Activated T-cell treated with anti-CD3 and anti-CD28 coated beads, Interleukin-2, amount 50 U/mL, for 4 hours (primary cell): Measurements from ENCODE around the gene ERP27. TPM values are rescaled to one million over a fixed set of nuclear protein-coding genes. Genes with fewer than 3 reads are reported as not detected.

Source experiments
- ATAC-seq, 2 donors: fragments of 200-7000 bp; cut with Tn5 transposase; one replicate each; pipeline ENCODE4 v1.10.0; 2021
- DNase-seq: peaks from one replicate; pipeline ENCODE4 v3.0.0-alpha.2; 2020
- H3K27me3 Mint-ChIP-seq: one replicate; pipeline ENCODE4 v1.8.0; 2021; ENCODE audit warnings: low read depth, mixed read lengths
- H3K36me3 Mint-ChIP-seq: one replicate; pipeline ENCODE4 v1.8.0; 2022; ENCODE audit warnings: mixed read lengths; ENCODE audit not compliant: insufficient read depth
- H3K4me1 Mint-ChIP-seq: one replicate; pipeline ENCODE4 v1.8.0; 2021; ENCODE audit warnings: low read depth, mixed read lengths
- H3K4me3 Mint-ChIP-seq: one replicate; pipeline ENCODE4 v1.8.0; 2021; ENCODE audit warnings: mild to moderate bottlenecking, moderate library complexity, mixed read lengths
- H3K9me3 Mint-ChIP-seq: one replicate; pipeline ENCODE4 v1.8.0; 2021; ENCODE audit warnings: mixed read lengths
- total RNA-seq, 3 donors: library from RNA; stranded (reverse); gene quantifications; one replicate each; pipeline ENCODE4 v1.2.1, GENCODE V29; 2021

The ERP27 gene
- total RNA-seq, 3 donors from 2014 or later, result 0.24 to 0.35 (median 0.25) TPM

DNA sequence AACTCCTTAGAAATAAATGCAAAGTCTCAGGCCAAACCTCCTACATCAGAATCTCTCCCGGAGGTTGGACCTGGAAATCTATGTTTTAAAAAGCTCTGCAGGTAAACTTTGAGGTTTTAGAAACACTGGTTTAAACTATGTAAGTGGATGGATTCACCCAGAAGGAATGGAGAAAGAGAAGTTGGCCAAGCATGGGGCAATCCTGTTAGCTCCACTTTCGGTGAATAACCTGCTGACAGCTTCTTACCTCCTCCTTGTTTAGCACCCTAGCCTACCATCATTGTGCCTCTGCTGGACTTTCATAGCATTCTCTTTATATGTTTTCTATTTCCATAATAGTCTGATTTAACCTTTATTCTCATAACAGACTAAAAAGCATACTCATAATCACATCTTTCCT, 26.1 kb upstream of the ERP27 start:
- no peak for ATAC-seq
- DNase-seq, result no peak
- H3K9me3 Mint-ChIP-seq, result no peaks in the 10 kb centered on the region
- no peaks in the 10 kb centered on the region for H3K36me3 Mint-ChIP-seq
- H3K4me3 Mint-ChIP-seq, result no peak overlapping the region
- H3K27me3 Mint-ChIP-seq, result no peaks in the 10 kb centered on the region
- peaks cover 56% of the 10 kb centered on the region for H3K4me1 Mint-ChIP-seq

DNA sequence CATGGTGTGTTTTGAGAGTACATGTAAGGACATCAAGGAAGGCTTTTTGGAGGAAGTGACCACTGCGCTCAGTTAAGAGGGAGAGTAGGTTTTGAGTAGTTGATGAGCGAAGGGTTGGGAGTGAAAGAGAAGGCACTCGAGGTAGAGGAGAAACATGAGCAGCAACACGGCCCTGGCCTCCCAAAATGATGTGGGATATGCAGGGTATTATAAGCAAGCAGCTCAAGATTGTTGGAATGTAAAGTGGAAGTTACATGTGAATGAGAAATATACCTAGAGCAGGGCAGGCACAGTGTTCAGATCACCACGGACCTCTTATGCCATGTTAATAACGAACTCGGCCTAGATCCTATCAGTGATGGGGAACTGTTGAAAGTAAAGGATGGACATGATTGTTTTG, 25.2 kb upstream of the ERP27 start:
- H3K27me3 Mint-ChIP-seq, result no peaks in the 10 kb centered on the region
- peaks cover 64% of the 10 kb centered on the region for H3K4me1 Mint-ChIP-seq
- H3K9me3 Mint-ChIP-seq, result no peaks in the 10 kb centered on the region
- H3K4me3 Mint-ChIP-seq, result no peak overlapping the region
- ATAC-seq, result no peak
- H3K36me3 Mint-ChIP-seq, result no peaks in the 10 kb centered on the region
- no peak for DNase-seq

- Mint-ChIP-seq H3K9me3 (no peaks in the 10 kb centered on the region), H3K4me3 (peak overlapping the region; percentile 97), H3K4me1 (peaks cover 69% of the 10 kb centered on the region), H3K36me3 (no peaks in the 10 kb centered on the region), H3K27me3 (no peaks in the 10 kb centered on the region)
- DNase-seq (no peak), ATAC-seq (no peak)
Measured at GRCh38 chr12:14962797-14963196, 24.5 kb upstream of the ERP27 start.

DNA sequence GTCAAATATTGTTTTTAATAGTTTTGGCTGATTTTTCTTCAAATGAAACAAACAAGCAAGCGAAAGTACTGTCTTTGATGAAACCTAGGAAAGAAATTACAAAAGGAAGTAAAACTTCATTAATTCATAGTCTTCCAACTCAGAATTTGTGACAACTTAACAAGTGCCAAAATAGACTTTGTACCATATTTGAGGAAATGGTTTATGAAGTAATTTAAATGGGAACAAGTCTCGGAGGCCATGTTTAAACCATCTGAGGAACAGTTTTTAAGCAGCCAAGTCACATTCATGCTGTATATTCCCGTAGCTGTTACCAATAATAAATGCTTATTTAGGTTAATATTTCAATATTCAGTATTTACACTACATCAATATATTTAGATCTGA, 23.8 kb upstream of the ERP27 start:
- DNase-seq (no peak), ATAC-seq (no peak)
- H3K4me3 Mint-ChIP-seq, result peak overlapping the region; percentile 97
- H3K9me3 Mint-ChIP-seq, result no peaks in the 10 kb centered on the region
- H3K27me3 Mint-ChIP-seq, result no peaks in the 10 kb centered on the region
- H3K36me3 Mint-ChIP-seq, result no peaks in the 10 kb centered on the region
- peaks cover 69% of the 10 kb centered on the region for H3K4me1 Mint-ChIP-seq

- Mint-ChIP-seq H3K4me1 (peaks cover 74% of the 10 kb centered on the region), H3K4me3 (peak within 1 kb of the TSS; percentile 97), H3K36me3 (no peaks in the 10 kb centered on the region), H3K27me3 (no peaks in the 10 kb centered on the region), H3K9me3 (no peaks in the 10 kb centered on the region)
- ATAC-seq (peak; percentile 66 to 71), DNase-seq (peak; percentile 71)
Measured at GRCh38 chr12:14961466-14962152, 23.3 kb upstream of the ERP27 start, which contains the start of gene ARHGDIB. ARHGDIB (minus strand) TSS chr12:14961601; CDS start chr12:14950712, 10,889 bp downstream.

GRCh38 chr12:14960548-14961465, 22.5 kb upstream of the ERP27 start:
- H3K9me3 Mint-ChIP-seq, result no peaks in the 10 kb centered on the region
- H3K4me3 Mint-ChIP-seq, result peak overlapping the region; percentile 97
- no peaks in the 10 kb centered on the region for H3K27me3 Mint-ChIP-seq
- ATAC-seq (peak; percentile 58 to 64), DNase-seq (no peak)
- peaks cover 80% of the 10 kb centered on the region for H3K4me1 Mint-ChIP-seq
- no peaks in the 10 kb centered on the region for H3K36me3 Mint-ChIP-seq

- no peak for DNase-seq
- H3K36me3 Mint-ChIP-seq, result no peaks in the 10 kb centered on the region
- H3K9me3 Mint-ChIP-seq, result no peaks in the 10 kb centered on the region
- H3K27me3 Mint-ChIP-seq, result no peaks in the 10 kb centered on the region
- no peak for ATAC-seq
- peaks cover 76% of the 10 kb centered on the region for H3K4me1 Mint-ChIP-seq
- H3K4me3 Mint-ChIP-seq, result peak overlapping the region; percentile 97
Measured at GRCh38 chr12:14959916-14960496, 21.7 kb upstream of the ERP27 start.

GRCh38 chr12:14959463-14959862, 21.1 kb upstream of the ERP27 start:
- no peaks in the 10 kb centered on the region for H3K27me3 Mint-ChIP-seq
- peak overlapping the region; percentile 97 for H3K4me3 Mint-ChIP-seq
- peaks cover 75% of the 10 kb centered on the region for H3K4me1 Mint-ChIP-seq
- no peaks in the 10 kb centered on the region for H3K9me3 Mint-ChIP-seq
- DNase-seq (no peak), ATAC-seq (no peak)
- no peaks in the 10 kb centered on the region for H3K36me3 Mint-ChIP-seq

DNA sequence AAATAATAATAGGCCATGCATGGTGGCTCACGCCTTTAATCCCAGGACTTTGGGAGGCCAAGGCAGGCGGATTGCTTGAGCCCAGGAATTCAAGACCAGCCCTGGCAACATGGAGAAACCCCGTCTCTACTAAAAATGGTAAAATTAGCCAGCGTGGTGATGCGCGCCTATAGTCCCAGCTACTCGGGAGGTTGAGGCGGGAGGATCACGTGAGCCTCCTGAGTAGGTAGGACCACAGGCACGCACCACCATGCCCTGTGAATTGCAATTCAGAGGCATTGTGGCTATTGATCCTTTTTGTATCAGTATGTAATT, 20.7 kb upstream of the ERP27 start:
- Mint-ChIP-seq H3K27me3 (no peaks in the 10 kb centered on the region), H3K4me3 (peak overlapping the region; percentile 97), H3K9me3 (no peaks in the 10 kb centered on the region), H3K4me1 (peaks cover 75% of the 10 kb centered on the region), H3K36me3 (no peaks in the 10 kb centered on the region)
- ATAC-seq (no peak), DNase-seq (no peak)

- ATAC-seq, result peak; percentile 23 to 32
Measured at GRCh38 chr12:14958361-14959125, 20.2 kb upstream of the ERP27 start.

DNA sequence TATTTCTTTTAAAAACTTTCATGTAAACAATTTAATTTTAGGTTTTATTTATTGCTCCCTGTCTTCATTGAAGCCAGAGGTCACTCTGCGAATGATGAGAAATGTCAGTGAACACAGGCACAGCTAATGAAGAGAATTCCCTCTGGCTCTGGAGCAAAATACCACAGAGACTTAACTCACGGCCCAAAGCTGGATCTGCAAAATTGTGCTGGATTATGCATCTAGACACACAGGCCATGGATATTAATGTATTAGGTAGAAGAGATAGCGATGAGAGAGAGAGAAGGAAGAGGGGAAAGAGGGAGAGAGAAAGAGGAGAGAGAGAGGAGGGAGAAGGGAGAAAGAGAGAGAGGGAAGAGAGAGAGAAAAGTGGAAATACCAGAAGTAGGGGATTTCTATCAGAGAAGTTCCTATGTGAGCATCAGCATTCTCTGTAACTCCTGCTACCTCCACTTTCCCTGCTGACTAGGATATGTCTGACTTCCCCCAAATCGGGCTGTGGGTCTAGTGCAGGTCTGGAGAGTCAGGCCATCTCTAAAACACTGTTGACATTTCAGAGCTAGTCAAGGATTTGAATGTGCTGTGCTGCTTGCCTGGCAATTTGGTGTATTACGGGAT, 19.3 kb upstream of the ERP27 start:
- no peak for DNase-seq
- peaks cover 77% of the 10 kb centered on the region for H3K4me1 Mint-ChIP-seq

More at GRCh38 chr12:14958361-14959125, 20.2 kb upstream of the ERP27 start:
- Mint-ChIP-seq H3K27me3 (no peaks in the 10 kb centered on the region), H3K4me1 (peaks cover 75% of the 10 kb centered on the region), H3K4me3 (peak overlapping the region; percentile 97), H3K9me3 (no peaks in the 10 kb centered on the region), H3K36me3 (no peaks in the 10 kb centered on the region)
- no peak for DNase-seq

DNA sequence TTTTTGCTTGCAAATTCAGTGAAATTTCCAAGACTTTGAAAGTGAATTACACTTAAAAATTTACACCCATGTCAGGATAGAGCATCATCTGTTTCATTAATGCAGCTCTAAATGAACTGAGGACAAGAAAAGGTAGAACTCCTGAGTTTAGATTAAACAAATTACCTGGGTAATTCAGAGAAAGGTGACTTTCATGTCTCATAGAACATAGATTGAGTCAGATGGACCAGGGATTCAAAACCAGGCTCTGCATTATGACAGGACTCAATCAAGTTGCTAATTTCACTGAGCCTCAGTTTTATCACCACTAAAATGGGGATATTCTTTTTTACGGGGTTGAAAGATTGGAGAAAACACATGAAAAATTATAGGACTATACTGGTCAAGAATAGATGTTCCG, 18.6 kb upstream of the ERP27 start:
- Mint-ChIP-seq H3K9me3 (no peaks in the 10 kb centered on the region), H3K36me3 (peaks cover 5% of the 10 kb centered on the region), H3K4me1 (peaks cover 80% of the 10 kb centered on the region), H3K27me3 (no peaks in the 10 kb centered on the region), H3K4me3 (peak overlapping the region; percentile 97)
- DNase-seq, result no peak
- ATAC-seq, result no peak

More for the DNA sequence above, 19.3 kb upstream of the ERP27 start:
- no peak for ATAC-seq
- Mint-ChIP-seq H3K36me3 (no peaks in the 10 kb centered on the region), H3K4me3 (peak overlapping the region; percentile 97), H3K27me3 (no peaks in the 10 kb centered on the region), H3K9me3 (no peaks in the 10 kb centered on the region)

GRCh38 chr12:14956024-14956891, 17.9 kb upstream of the ERP27 start:
- peak; percentile 30 to 41 for ATAC-seq
- H3K9me3 Mint-ChIP-seq, result no peaks in the 10 kb centered on the region
- no peaks in the 10 kb centered on the region for H3K27me3 Mint-ChIP-seq
- H3K4me1 Mint-ChIP-seq, result peaks cover 86% of the 10 kb centered on the region
- peak overlapping the region; percentile 97 for H3K4me3 Mint-ChIP-seq
- DNase-seq, result no peak
- peaks cover 6% of the 10 kb centered on the region for H3K36me3 Mint-ChIP-seq
